Measurements from ENCODE around the gene AHDC1. TPM values are rescaled to one million over a fixed set of nuclear protein-coding genes. Genes with fewer than 3 reads are reported as not detected.
A peak's percentile ranks its signal among the peaks of the same experiment; 100 is the strongest.

The AHDC1 gene
- total RNA-seq, 1 donor from 2014 or later = 33.9 TPM

DNA sequence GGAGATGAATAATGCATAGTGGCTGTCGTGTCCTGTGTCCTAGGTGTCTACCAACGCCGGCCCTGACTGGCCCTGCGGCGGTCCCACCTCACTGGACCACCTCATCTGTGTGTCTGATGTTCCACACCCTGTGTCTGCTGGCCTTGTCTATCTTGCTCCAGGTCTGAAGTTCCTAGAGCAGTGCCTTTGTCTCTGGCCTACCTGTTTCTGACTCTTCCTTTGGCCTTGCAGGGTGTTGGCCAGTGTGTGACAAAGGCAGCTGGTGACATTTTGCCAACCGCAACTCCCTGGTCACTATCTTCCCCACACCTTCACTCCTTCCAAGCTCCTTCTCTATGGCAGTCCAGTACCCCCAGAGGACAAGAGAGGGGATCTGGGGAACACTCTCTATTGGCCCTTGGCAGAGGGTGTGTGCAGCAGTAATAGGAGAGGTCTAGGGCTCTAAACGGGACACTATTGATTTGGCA is 1.4 kb upstream of the AHDC1 start:
- H3K4me3 Mint-ChIP-seq = peak overlapping the region; percentile 89
- no peaks in the 10 kb centered on the region for H3K9me3 Mint-ChIP-seq
- peaks cover 2% of the 10 kb centered on the region for H3K27me3 Mint-ChIP-seq (ENCODE audit: insufficient read depth)
- peaks cover 27% of the 10 kb centered on the region for H3K4me1 Mint-ChIP-seq (ENCODE audit: low read depth)
- H3K36me3 Mint-ChIP-seq (ENCODE audit: low read depth) = peaks cover 2% of the 10 kb centered on the region
- intact Hi-C loops (cut with micrococcal nuclease) = loop anchor here (2.0 kb wide), 2 partner anchors 119 to 167 kb away; partner anchors contain the start of genes FAM76A and STX12
- DNase-seq (ENCODE audit: low spot score) = no peak
- no peak overlapping the region for H3K27ac Mint-ChIP-seq

DNA sequence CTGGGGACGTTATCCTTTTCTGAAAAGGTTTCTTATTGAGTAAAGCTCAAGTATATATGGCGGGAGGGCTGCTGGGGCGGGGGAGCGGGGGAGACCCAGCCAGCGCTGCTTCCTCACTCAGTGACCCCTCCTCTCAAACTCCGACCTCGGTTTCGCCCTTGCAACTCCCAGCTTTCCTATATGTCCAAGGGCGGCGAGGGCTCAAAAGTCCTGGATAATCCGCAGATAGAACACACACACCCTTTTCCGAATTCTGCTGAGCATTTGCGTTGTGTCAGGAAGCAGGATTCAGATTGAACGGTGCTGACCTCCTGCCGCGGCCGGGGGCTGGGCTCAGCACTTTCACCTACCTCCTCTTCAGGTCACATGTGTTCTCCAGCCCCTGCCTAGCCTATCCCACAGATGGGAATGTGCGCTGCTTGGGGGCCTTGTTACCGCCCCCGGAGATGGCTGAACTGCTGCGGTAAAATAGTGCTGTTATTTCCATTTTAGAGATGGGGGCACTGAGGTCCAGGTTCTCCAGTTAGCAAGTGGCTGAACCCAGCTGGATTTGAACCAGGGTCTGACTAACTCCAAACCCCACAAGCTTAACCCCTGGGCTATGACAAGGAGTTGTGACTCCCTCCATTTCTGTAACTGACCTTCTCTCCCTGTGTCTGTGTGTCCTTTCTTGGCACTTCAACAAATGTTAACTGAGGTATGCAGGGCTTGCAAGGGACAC is 795 bp upstream of the AHDC1 start:
- Mint-ChIP-seq H3K9me3 (no peaks in the 10 kb centered on the region), H3K4me1 (ENCODE audit: low read depth) (peaks cover 33% of the 10 kb centered on the region), H3K4me3 (peak overlapping the region; percentile 89), H3K27me3 (ENCODE audit: insufficient read depth) (peaks cover 2% of the 10 kb centered on the region), H3K36me3 (ENCODE audit: low read depth) (peaks cover 2% of the 10 kb centered on the region), H3K27ac (peak overlapping the region; percentile 69)
- no peak for DNase-seq (ENCODE audit: low spot score)
- intact Hi-C loops (cut with micrococcal nuclease) = loop anchor here (1.0 to 5.0 kb wide), 7 partner anchors 36 to 682 kb away; partner anchors contain the start of genes FAM76A, NUDC, STX12 and TMEM222

DNA sequence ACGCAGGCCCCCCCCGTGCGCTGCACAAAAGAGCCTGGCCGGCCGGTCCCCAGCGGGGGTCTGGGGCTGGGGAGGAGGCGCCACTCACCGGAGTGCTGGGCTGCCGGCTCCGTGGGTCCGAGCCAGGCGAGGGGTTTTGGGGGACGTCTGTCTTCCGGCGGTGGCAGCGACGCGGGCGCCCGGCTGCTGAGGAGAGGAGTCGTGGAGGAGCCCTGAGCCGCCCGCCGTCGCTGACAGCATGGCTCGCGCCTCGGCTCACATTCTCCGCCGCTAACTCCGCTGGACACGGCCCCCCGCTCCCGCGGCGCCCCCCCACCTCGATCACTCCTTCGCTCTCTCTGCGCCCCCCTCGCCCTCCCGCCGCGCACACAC is 649 bp downstream of the AHDC1 start:
- H3K9me3 Mint-ChIP-seq = no peaks in the 10 kb centered on the region
- no peak overlapping the region for H3K27ac Mint-ChIP-seq
- peak overlapping the region; percentile 89 for H3K4me3 Mint-ChIP-seq
- no peak for DNase-seq (ENCODE audit: low spot score)
- intact Hi-C loops (cut with micrococcal nuclease) = loop anchor here (5.0 kb wide), 1 partner anchor 681 kb away; the partner anchor contains the start of gene NUDC
- peaks cover 44% of the 10 kb centered on the region for H3K4me1 Mint-ChIP-seq (ENCODE audit: low read depth)
- peaks cover 2% of the 10 kb centered on the region for H3K36me3 Mint-ChIP-seq (ENCODE audit: low read depth)
- H3K27me3 Mint-ChIP-seq (ENCODE audit: insufficient read depth) = peaks cover 2% of the 10 kb centered on the region

DNA sequence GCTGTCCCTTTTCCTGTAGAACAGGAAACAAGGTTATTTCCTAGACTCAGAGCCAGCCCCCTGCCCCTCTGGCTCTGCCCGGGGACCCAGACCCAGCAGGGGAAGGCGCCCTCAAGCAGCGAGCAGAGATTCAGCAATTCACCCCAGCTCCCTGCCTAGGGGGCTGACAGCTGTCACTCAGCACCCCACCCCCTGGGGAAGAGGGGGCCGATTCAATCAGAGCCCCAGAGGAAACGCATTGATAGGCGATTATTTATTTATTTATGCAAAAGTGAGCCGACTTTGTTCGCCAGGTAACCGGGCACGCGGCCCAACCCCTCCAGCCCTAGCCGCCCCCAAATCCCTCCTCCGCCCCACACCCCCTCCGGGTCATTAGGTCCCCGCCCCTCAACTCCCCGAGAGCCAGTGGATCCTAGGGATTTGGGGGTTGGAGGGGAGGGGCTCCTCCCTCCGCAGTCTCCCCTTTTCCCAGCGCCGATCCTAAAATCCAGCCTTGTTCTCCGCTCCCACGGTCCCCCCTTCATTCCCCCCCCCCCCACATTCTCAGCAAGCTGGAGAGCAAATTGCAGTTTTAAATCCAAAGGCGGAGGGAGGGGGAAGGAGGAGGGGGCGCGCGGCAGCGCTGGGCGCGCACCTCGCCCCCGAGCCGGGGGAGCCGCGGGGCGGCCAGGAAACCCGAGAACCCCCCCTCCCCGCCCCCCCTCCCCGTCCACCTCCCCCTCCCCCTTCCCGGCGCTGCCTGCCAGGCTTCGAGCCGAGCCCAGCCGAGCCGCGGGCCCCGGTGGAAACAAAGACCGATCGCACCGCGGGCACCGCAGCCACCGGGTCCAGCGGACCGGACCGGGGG is 1.3 kb downstream of the AHDC1 start:
- peaks cover 3% of the 10 kb centered on the region for H3K36me3 Mint-ChIP-seq (ENCODE audit: low read depth)
- H3K4me3 Mint-ChIP-seq = peak overlapping the region; percentile 88
- H3K9me3 Mint-ChIP-seq = no peaks in the 10 kb centered on the region
- DNase-seq (ENCODE audit: low spot score) = peak; percentile 38
- peak overlapping the region; percentile 64 for H3K27ac Mint-ChIP-seq
- intact Hi-C loops (cut with micrococcal nuclease) = loop anchor here (5.0 kb wide), 1 partner anchor 680 kb away; the partner anchor contains the start of gene NUDC
- H3K27me3 Mint-ChIP-seq (ENCODE audit: insufficient read depth) = peaks cover 2% of the 10 kb centered on the region
- peaks cover 44% of the 10 kb centered on the region for H3K4me1 Mint-ChIP-seq (ENCODE audit: low read depth)

DNA sequence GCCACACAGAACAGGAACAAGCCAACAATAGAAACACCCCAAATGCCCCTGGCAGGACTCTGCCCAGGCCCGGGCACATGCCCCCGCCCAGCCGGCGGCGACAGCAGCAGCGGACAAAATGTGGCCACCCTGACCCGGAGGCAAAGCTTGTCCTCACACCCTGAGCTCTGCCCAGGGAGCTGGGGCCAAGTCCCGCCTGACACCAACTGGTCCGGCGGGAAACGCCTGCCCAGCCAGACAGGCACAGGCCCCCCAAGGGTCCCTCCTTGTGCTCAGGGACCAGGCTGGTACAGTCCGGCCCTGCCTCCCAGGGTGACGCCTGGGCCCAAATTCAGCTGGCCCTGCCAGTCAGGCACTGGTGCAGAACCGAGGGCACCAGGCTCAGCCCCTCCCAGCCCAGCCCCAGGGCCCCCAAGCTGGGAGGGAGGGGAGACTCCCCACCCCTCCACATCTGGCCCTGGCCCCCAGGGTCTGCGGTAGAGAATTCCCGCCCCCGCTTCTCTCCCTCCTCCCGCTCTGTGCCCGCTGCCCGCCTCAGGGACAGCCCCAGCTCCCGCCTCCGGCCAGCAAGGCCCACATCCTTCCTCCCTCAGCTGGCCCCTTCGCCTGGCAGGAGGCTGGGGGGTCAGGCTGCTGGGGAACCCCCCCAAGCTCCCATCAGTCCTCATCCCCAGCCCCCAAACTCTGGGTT is 2.0 kb downstream of the AHDC1 start:
- intact Hi-C loops (cut with micrococcal nuclease) = loop anchor here (5.0 kb wide), 1 partner anchor 680 kb away; the partner anchor contains the start of gene NUDC
- Mint-ChIP-seq H3K27me3 (ENCODE audit: insufficient read depth) (peaks cover 2% of the 10 kb centered on the region), H3K4me1 (ENCODE audit: low read depth) (peaks cover 42% of the 10 kb centered on the region), H3K4me3 (peak overlapping the region; percentile 88), H3K9me3 (no peaks in the 10 kb centered on the region), H3K27ac (peak overlapping the region; percentile 64), H3K36me3 (ENCODE audit: low read depth) (peaks cover 3% of the 10 kb centered on the region)
- no peak for DNase-seq (ENCODE audit: low spot score)

DNA sequence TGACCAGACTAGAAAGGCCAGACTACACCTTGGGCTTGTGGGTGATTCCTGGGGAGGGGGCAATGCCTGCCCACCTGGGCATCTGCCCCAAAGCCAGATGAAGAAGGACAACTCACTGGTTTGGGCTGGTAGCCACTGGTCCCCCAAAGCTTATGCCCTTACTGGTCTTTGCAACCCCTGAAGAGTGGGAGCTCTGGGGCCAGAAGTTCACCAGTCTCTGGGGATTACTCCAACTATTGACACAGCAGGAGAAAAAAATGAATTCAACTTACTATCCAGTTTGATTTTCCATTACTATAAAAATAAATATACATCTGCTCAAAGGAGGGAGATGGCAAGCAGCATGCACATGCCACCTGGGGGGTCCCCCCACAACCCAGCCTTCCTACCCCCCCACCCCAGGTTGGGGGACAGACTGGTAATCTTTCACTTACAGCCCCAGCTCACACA is 2.6 kb downstream of the AHDC1 start:
- Mint-ChIP-seq H3K36me3 (ENCODE audit: low read depth) (peaks cover 3% of the 10 kb centered on the region), H3K9me3 (no peaks in the 10 kb centered on the region), H3K4me3 (peak overlapping the region; percentile 77), H3K27ac (no peak overlapping the region), H3K27me3 (ENCODE audit: insufficient read depth) (peaks cover 2% of the 10 kb centered on the region), H3K4me1 (ENCODE audit: low read depth) (peaks cover 37% of the 10 kb centered on the region)
- intact Hi-C loops (cut with micrococcal nuclease) = loop anchor here (5.0 kb wide), 1 partner anchor 679 kb away; the partner anchor contains the start of gene NUDC
- no peak for DNase-seq (ENCODE audit: low spot score)

DNA sequence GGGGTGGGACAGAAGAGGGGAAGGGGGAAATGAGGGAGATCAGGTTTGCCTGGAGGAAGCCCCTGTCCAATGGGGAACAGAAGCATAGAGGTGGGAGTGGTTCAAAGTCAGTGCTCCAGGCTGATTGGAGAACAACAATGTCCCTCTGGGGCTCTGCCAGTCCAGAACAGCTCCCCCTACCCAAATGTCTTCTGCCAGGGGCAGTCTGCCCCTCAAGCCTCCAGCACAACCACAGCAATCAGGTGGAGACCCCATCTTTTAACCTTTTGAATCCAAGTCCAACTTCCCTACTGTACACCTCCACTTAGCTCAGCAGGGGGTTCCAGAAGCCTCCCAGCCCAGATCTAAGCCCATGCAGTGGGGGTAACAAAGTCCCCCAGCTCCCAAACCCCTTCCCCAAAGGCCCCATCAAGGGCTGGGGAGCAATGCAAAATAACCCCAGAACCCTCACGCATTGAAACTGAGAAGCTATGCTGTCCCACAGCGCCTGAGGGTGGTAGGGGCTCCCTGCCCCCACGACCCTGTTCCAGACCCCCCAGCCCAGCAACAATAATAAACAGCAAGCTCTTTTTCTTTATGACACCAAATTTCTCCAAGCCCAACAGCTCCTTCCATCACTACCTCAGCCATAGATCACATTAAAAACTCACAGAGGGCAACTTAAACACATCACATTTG is 3.3 kb downstream of the AHDC1 start:
- Mint-ChIP-seq H3K9me3 (no peaks in the 10 kb centered on the region), H3K27ac (peak overlapping the region; percentile 52), H3K4me3 (peak overlapping the region; percentile 77), H3K27me3 (ENCODE audit: insufficient read depth) (peaks cover 2% of the 10 kb centered on the region), H3K4me1 (ENCODE audit: low read depth) (peaks cover 31% of the 10 kb centered on the region), H3K36me3 (ENCODE audit: low read depth) (peaks cover 3% of the 10 kb centered on the region)
- no peak for DNase-seq (ENCODE audit: low spot score)
- intact Hi-C loops (cut with micrococcal nuclease) = loop anchor here (5.0 kb wide), 1 partner anchor 678 kb away; the partner anchor contains the start of gene NUDC

DNA sequence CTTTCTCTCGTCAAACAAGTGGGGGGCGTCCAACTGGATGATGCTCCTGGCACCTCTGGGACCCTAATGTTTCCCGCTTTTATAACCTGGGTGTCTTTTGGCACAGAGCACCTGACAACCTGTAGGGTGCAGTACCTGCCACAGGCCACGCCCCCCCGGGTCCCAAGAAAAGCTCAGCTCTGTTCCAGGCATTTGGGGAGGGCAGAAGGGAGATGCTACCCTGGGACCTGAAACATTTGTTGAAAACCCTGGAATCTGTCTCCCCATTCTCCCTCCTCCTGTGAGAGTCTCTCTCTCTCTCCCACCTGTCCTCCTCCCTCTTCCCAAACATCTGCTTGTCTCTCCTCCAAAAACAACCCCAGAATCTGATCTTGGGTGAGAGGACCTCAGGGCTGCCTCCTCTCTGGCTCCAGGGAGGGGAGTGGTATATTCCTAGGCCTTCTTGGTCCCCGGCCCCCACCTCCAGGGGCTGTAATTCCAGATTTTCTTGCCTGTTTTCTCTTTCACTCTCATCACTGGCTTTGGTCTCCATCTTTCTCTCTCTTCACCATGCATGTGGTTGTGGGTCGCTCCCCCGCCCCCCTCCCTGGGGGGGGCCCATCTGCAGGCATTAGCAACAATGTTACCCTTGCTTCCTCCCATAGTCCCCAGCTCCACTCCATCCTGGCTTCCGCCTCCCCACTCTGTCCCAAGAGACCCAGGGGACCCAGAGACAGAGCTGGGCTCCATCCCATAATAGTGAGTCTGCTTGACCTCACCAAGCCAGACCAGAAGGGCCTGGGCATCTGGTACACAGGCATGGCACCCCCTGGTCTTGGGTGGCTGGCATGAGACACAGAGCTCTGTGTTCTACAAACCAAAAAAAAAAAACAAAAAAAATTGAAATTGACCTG is 4.1 kb downstream of the AHDC1 start:
- H3K27ac Mint-ChIP-seq = peak overlapping the region; percentile 50

DNA sequence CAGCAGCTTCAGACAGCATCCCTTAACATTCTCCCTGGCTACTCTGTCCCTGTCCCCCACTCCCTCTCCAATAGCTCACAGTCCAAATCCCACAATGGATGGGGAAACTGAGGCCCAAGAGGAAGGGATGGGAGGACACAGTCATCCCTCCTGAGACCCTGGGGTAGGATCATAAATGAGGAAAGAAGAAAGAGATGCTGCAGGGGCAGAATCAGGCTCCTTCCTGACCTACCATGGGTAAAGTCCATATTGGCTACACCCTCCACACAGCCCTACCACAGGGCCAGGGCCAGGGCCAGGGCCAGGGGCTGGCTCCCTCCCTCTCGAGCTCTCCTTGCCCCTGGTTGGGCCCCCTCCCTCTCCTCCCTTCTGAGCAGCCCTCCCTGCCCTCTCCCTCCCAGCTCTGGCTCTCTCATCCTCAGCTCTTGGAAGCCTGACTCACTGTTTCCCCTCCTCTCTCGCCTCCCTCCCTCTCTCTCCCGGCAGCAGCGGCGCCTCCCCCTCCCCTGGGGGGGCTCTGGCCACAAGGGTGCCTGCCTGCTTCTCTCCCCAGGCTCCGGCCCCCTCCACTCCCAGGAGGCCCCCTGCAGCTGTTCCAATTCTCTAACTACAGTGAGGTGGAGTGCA is 4.9 kb downstream of the AHDC1 start:
- Mint-ChIP-seq H3K27me3 (ENCODE audit: insufficient read depth) (no peaks in the 10 kb centered on the region), H3K27ac (peak overlapping the region; percentile 54), H3K4me3 (peak overlapping the region; percentile 21), H3K4me1 (ENCODE audit: low read depth) (peaks cover 31% of the 10 kb centered on the region), H3K9me3 (no peaks in the 10 kb centered on the region), H3K36me3 (ENCODE audit: low read depth) (peaks cover 3% of the 10 kb centered on the region)
- no peak for DNase-seq (ENCODE audit: low spot score)
- intact Hi-C loops (cut with micrococcal nuclease) = no loop called here

More for the DNA sequence above, 4.1 kb downstream of the AHDC1 start:
- no peaks in the 10 kb centered on the region for H3K27me3 Mint-ChIP-seq (ENCODE audit: insufficient read depth)
- H3K4me3 Mint-ChIP-seq = peak overlapping the region; percentile 47
- no peak for DNase-seq (ENCODE audit: low spot score)
- intact Hi-C loops (cut with micrococcal nuclease) = loop anchor here (5.0 kb wide), 1 partner anchor 678 kb away; the partner anchor contains the start of gene NUDC
- peaks cover 3% of the 10 kb centered on the region for H3K36me3 Mint-ChIP-seq (ENCODE audit: low read depth)
- H3K9me3 Mint-ChIP-seq = no peaks in the 10 kb centered on the region
- H3K4me1 Mint-ChIP-seq (ENCODE audit: low read depth) = peaks cover 31% of the 10 kb centered on the region

DNA sequence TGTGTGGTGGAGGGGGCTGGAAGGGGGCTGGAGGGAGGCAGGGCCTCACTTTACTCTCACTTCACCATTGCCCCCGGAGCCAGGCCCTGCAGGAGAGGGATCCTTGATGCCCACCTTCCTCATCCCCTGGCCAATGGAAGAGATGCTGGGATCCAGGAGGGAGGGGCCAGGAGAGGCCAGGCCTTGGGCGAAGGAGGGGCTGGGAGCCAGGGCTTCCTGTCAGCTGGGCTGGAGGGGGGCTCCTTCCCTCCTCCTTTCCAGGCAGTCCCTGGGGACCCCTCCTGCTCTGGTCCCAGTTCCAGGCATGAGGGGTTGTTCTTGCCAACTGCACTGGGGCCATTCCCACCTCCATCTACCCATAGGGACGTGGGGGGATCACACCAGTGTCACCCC is 5.7 kb downstream of the AHDC1 start:
- intact Hi-C loops (cut with micrococcal nuclease) = no loop called here
- peaks cover 31% of the 10 kb centered on the region for H3K4me1 Mint-ChIP-seq (ENCODE audit: low read depth)
- no peaks in the 10 kb centered on the region for H3K27me3 Mint-ChIP-seq (ENCODE audit: insufficient read depth)
- H3K27ac Mint-ChIP-seq = no peak overlapping the region
- peaks cover 3% of the 10 kb centered on the region for H3K36me3 Mint-ChIP-seq (ENCODE audit: low read depth)
- peak overlapping the region; percentile 21 for H3K4me3 Mint-ChIP-seq
- DNase-seq (ENCODE audit: low spot score) = no peak
- no peaks in the 10 kb centered on the region for H3K9me3 Mint-ChIP-seq

All from activated T-helper 1 cell treated with anti-CD3 and anti-CD28 coated beads, Interleukin-12 subunit alpha, Interleukin-12 subunit beta, Interleukin-2, Interleukin-4 antibody, amounts not matched to agents 30 ng/mL and 10 ng/mL and 1 ng/mL, durations not matched to agents 14 hours and 24 hours and 36 hours (primary cell).